Gastrocnemius medialis (tissue), 4 donors: ENCODE measurements around the gene HMGA1. TPM values are rescaled to one million over a fixed set of nuclear protein-coding genes. Genes with fewer than 3 reads are reported as not detected.
A peak's percentile ranks its signal among the peaks of the same experiment; 100 is the strongest.
"Not testable (repeated sequence)": the region's sequence is repeated elsewhere in the genome, so short reads cannot be mapped to it uniquely, and the experiment has no call there.

ENCODE experiments used
- ATAC-seq, 2 donors: fragments of 150-250 bp; one replicate each; pipeline ENCODE4 v1.9.1; 2016
- DNase-seq, 2 donors: peaks; one replicate each; pipeline ENCODE4 v3.0.0-alpha.2; 2019
- H3K27ac ChIP-seq, 4 donors: fragments of 200-600 bp; sonication (generic); 1 replicate in 1 of 4; 2 replicates in 3 of 4; pipeline ENCODE4 v1.5.1; 2016 to 2018; ENCODE audit warnings: mild to moderate bottlenecking in 2 of 4, moderate library complexity in 1 of 4
- H3K27me3 ChIP-seq, 3 donors: fragments of 200-600 bp; sonication (generic) in 2 of 3; 1 replicate in 1 of 3; 2 replicates in 2 of 3; pipeline versions ENCODE4 v1.5.1 to v1.6.0; 2016 to 2019; ENCODE audit warnings: mild to moderate bottlenecking in 1 of 3, moderate library complexity in 1 of 3
- H3K36me3 ChIP-seq, 2 donors: fragments of 200-600 bp; sonication (generic) in 1 of 2; one replicate each; pipeline ENCODE4 v1.5.1; 2017 to 2018
- H3K4me1 ChIP-seq, 2 donors: fragments of 200-600 bp; sonication (generic) in 1 of 2; one replicate each; pipeline ENCODE4 v1.5.1; 2016 to 2017; ENCODE audit warnings: mild to moderate bottlenecking in 2 of 2
- H3K4me3 ChIP-seq, 4 donors: fragments of 200-600 bp; sonication (generic) in 3 of 4; 1 replicate in 1 of 4; 2 replicates in 3 of 4; pipeline ENCODE4 v1.5.1; 2016 to 2019; ENCODE audit warnings: mild to moderate bottlenecking in 2 of 4
- H3K9me3 ChIP-seq, 3 donors: fragments of 200-600 bp; sonication (generic) in 2 of 3; 1 replicate in 1 of 3; 2 replicates in 2 of 3; pipeline ENCODE4 v1.5.1; 2016 to 2019
- CTCF ChIP-seq, 5 experiments: fragments of 450-650 bp in 3 of 5; fragments of 200-600 bp in 2 of 5; sonication (generic) in 2 of 5; IDR thresholded peaks in 4 of 5; conservative IDR thresholded peaks in 1 of 5; 1 replicate in 4 of 5; 2 replicates in 1 of 5; pipeline ENCODE4 v1.5.1; 2016 to 2019; ENCODE audit warnings: antibody characterized with exemption in 5 of 5, mild to moderate bottlenecking in 3 of 5, moderate library complexity in 3 of 5
- POLR2A ChIP-seq, 2 donors: fragments of 450-650 bp; IDR thresholded peaks; one replicate each; pipeline ENCODE4 v1.6.1; 2017; ENCODE audit warnings: antibody characterized with exemption in 2 of 2, mild to moderate bottlenecking in 2 of 2, moderate library complexity in 2 of 2
- in situ Hi-C, 4 donors: fragments of 200-750 bp; cut with MboI; loops; one replicate each; pipeline versions ENCODE4 v1.15.0 to v1.8.0; 2017; ENCODE audit warnings: low sequenced_read_pairs in 4 of 4
- intact Hi-C: fragments of 100-400 bp; cut with DNase I; formaldehyde crosslinking; loops from one replicate; pipeline ENCODE4 v1.15.1; 2023; ENCODE audit warnings: low total_unique reads
- total RNA-seq, 4 donors: library from RNA; depleted of rRNA; stranded (reverse); fragments of >200 nt; gene quantifications; one replicate each; pipeline versions ENCODE4 v1.1.0 to v1.2.3, GENCODE V29; 2016

The HMGA1 gene
- total RNA-seq, 4 donors from 2014 or later = 74.1 to 163 (median 154) TPM

- Histone ChIP-seq H3K4me1 (peaks cover 23 to 24% of the 10 kb centered on the region in 2 donors), H3K4me3 (peak overlapping the region; percentile 88 to 98 (median 91)), H3K27me3 (no peaks in the 10 kb centered on the region), H3K27ac (peak overlapping the region; percentile 88 to 95 (median 93)), H3K9me3 (no peaks in the 10 kb centered on the region), H3K36me3 (peaks cover 0 to 6% of the 10 kb centered on the region in 2 donors)
- TF ChIP-seq CTCF (IDR thresholded peaks at IDR 0.05 in 4 of 5, conservative IDR thresholded peaks at IDR 0.05 in 1 of 5) (no peak), POLR2A (IDR thresholded peaks at IDR 0.05) (no peak)
- in situ Hi-C loops = no loop called here
- intact Hi-C loops = loop anchor here (2.0 to 5.0 kb wide), 3 partner anchors 29 to 410 kb away; no protein-coding TSS in a partner anchor
- DNase-seq = no peak
- no peak for ATAC-seq
Observed at GRCh38 chr6:34247481-34248197, 11.0 kb downstream of the HMGA1 start.

DNA sequence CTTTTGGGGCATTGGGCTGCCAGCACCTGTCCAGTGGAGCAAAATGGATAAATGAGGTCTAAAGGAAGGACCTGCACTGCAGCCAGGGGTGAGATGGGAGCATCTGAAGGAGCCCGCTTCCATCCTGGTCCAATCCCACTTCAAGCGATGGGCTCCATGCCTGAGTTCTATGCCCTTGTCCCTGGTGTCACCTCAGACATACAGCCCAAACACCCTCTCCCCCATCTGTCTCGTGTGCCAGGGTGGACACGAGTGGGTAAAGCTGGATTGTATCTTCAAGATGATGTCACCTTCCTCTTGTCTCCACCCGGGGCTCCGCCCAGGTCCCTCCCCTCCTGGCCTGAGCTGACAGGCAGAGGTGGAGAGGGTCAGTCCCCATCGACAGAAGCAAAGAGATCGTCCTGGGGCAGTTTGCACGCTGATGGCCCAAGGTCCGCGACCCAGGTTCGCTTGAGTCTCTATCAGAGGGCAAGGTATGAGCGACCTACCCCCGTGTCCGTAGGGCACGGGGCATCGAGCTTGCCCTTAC, 11.6 kb downstream of the HMGA1 start:
- peak overlapping the region; percentile 88 to 98 (median 91) for H3K4me3 ChIP-seq
- intact Hi-C loops = loop anchor here (2.0 to 5.0 kb wide), 3 partner anchors 29 to 409 kb away; no protein-coding TSS in a partner anchor
- ATAC-seq = peak; percentile 21 to 34

DNA sequence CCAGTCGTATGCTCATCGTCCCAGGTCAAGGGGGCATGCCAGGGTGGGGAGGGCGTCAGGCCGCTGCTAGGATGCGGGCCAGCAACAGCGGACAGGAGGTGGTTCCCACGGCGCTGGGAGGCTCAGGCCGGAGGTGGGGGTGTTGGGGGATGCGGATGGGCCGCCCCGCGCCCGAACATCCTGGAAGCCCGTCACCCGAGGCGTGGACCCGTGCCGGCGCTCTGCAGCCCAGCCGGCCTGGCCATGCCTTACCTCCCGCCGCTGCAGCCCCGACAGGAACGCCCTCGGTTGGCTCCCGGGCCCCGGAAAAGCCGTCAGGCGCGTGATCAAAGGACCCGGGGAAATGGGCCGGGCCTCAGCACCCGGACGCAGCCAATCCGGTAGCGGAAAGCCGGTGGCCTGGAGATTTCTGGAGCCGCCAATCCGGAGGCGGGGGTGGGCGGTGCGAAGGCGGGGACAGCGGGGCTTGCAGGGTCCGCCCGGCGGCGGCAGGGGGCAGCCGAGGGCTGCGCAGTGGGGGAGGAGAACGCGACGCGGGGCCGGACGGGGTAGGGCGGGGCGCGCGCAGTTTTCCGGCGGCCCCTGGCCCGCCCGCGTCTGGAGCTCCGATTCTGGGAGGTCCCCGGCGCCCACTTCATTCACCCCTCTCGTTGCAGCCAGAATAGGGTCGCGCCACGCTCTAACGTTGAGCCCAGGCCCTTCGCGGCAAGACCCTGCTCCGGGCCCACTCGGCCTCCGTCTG, 12.2 kb downstream of the HMGA1 start, which contains the start of gene SMIM29:
SMIM29 (minus strand) TSS at position 280 of the 742 bp plus-strand sequence. CDS start 1,215 bp downstream, outside the sequence.
- H3K4me3 ChIP-seq = peak within 1 kb of the TSS; percentile 88 to 98 (median 91)
- peak within 1 kb of the TSS; percentile 88 to 95 (median 93) for H3K27ac ChIP-seq
- intact Hi-C loops (loop anchor here (1.0 to 5.0 kb wide), 6 partner anchors 28 to 408 kb away; partner anchors contain the start of gene NUDT3), in situ Hi-C loops (no loop called here)
- DNase-seq = peak; percentile 96 to 97
- TF ChIP-seq CTCF (IDR thresholded peaks at IDR 0.05 in 4 of 5, conservative IDR thresholded peaks at IDR 0.05 in 1 of 5) = peak; percentile 90 to 100 (median 99)
- TF ChIP-seq POLR2A (IDR thresholded peaks at IDR 0.05) = peak; percentile 93 to 94
- no peaks in the 10 kb centered on the region for H3K9me3 ChIP-seq
- ATAC-seq = peak; percentile 87
- H3K4me1 ChIP-seq = peaks cover 19 to 20% of the 10 kb centered on the region in 2 donors
- no peaks in the 10 kb centered on the region for H3K36me3 ChIP-seq
- no peaks in the 10 kb centered on the region for H3K27me3 ChIP-seq

More for the DNA sequence above, 11.6 kb downstream of the HMGA1 start:
- peak in 1 of 2 donors; percentile 70 for DNase-seq
- no peaks in the 10 kb centered on the region for H3K36me3 ChIP-seq
- H3K27me3 ChIP-seq = no peaks in the 10 kb centered on the region
- H3K9me3 ChIP-seq = no peaks in the 10 kb centered on the region
- H3K27ac ChIP-seq = peak overlapping the region; percentile 88 to 95 (median 93)
- in situ Hi-C loops = no loop called here
- peaks cover 23 to 24% of the 10 kb centered on the region in 2 donors for H3K4me1 ChIP-seq
- TF ChIP-seq POLR2A (IDR thresholded peaks at IDR 0.05) (no peak), CTCF (IDR thresholded peaks at IDR 0.05 in 4 of 5, conservative IDR thresholded peaks at IDR 0.05 in 1 of 5) (no peak)

GRCh38 chr6:34249469-34250261, 13.0 kb downstream of the HMGA1 start:
- ATAC-seq (peak; percentile 28 to 37), DNase-seq (no peak)
- TF ChIP-seq CTCF (IDR thresholded peaks at IDR 0.05 in 4 of 5, conservative IDR thresholded peaks at IDR 0.05 in 1 of 5) (no peak), POLR2A (IDR thresholded peaks at IDR 0.05) (no peak)
- H3K27me3 ChIP-seq = no peaks in the 10 kb centered on the region
- H3K4me1 ChIP-seq = peaks cover 11 to 13% of the 10 kb centered on the region in 2 donors
- intact Hi-C loops (loop anchor here (1.0 to 5.0 kb wide), 6 partner anchors 27 to 408 kb away; partner anchors contain the start of gene NUDT3), in situ Hi-C loops (loop anchor here (5.0 to 25.0 kb wide), 4 partner anchors 153 to 363 kb away; no protein-coding TSS in a partner anchor)
- peak overlapping the region; percentile 86 to 94 (median 88) for H3K4me3 ChIP-seq
- H3K9me3 ChIP-seq = no peaks in the 10 kb centered on the region
- no peaks in the 10 kb centered on the region for H3K36me3 ChIP-seq
- peak overlapping the region; percentile 88 to 95 (median 93) for H3K27ac ChIP-seq

GRCh38 chr6:34252395-34252794, 15.7 kb downstream of the HMGA1 start:
- in situ Hi-C loops = loop anchor here (5.0 to 25.0 kb wide), 4 partner anchors 150 to 360 kb away; no protein-coding TSS in a partner anchor
- DNase-seq, H3K27me3 ChIP-seq, intact Hi-C loops, H3K36me3 ChIP-seq, H3K4me1 ChIP-seq, H3K9me3 ChIP-seq, ATAC-seq, H3K27ac ChIP-seq, H3K4me3 ChIP-seq: not testable (repeated sequence)
